22Rv1 (cell line): ENCODE data around the gene PRDM16.

Experiments
- H3K27ac ChIP-seq: fragments of 450-650 bp; 2 replicates; pipeline ENCODE4 v1.5.1; 2017
- ZFX ChIP-seq: fragments of 450-650 bp; IDR thresholded peaks from 2 replicates; pipeline ENCODE4 v1.6.1; 2017; ENCODE audit warnings: antibody characterized with exemption, borderline replicate concordance
- TF ChIP-seq, protein P1 (sequence below): fragments of 450-650 bp; IDR thresholded peaks from 2 replicates; pipeline ENCODE4 v1.5.1; 2017; ENCODE audit warnings: mild to moderate bottlenecking

PRDM16 gene

DNA sequence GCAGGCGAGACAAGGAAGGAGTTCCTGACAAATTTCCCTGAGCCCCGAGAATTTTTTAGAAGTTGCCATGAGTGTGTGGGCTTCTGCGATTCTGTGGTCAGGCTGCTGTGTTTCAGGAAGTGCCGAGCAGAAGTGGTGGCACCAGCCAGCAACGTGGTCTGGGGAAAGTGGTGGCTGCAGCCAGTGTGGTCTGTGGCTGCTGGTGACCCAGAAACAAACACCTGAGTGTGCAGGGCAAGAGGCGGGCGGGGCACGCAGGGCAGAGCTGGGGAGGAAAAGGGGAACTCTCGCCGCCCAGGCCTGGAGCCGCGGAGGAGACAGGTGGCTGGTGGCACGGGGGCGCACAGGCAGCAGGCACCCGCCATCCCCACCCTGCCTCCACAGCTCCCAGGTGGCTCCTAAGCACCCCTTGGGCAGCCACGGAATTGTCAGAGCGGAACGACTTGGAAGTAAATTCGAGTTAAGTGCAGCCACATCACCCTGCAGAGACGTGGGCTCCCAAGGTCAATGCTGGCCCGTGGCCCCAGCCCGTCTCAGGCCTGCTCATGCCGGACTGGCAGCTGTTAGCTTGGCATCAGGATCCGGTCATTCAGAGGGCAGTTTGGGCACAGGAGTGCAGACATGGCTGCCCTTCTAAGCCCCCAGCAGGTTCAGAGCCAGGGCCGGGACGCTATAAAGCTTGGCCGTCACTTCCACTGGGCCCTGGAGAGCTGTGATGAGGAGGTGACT, 25.1 kb downstream of the PRDM16 start:
- TF ChIP-seq, protein P1, sequence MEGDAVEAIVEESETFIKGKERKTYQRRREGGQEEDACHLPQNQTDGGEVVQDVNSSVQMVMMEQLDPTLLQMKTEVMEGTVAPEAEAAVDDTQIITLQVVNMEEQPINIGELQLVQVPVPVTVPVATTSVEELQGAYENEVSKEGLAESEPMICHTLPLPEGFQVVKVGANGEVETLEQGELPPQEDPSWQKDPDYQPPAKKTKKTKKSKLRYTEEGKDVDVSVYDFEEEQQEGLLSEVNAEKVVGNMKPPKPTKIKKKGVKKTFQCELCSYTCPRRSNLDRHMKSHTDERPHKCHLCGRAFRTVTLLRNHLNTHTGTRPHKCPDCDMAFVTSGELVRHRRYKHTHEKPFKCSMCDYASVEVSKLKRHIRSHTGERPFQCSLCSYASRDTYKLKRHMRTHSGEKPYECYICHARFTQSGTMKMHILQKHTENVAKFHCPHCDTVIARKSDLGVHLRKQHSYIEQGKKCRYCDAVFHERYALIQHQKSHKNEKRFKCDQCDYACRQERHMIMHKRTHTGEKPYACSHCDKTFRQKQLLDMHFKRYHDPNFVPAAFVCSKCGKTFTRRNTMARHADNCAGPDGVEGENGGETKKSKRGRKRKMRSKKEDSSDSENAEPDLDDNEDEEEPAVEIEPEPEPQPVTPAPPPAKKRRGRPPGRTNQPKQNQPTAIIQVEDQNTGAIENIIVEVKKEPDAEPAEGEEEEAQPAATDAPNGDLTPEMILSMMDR, result no peak
- TF ChIP-seq ZFX, result no peak

DNA sequence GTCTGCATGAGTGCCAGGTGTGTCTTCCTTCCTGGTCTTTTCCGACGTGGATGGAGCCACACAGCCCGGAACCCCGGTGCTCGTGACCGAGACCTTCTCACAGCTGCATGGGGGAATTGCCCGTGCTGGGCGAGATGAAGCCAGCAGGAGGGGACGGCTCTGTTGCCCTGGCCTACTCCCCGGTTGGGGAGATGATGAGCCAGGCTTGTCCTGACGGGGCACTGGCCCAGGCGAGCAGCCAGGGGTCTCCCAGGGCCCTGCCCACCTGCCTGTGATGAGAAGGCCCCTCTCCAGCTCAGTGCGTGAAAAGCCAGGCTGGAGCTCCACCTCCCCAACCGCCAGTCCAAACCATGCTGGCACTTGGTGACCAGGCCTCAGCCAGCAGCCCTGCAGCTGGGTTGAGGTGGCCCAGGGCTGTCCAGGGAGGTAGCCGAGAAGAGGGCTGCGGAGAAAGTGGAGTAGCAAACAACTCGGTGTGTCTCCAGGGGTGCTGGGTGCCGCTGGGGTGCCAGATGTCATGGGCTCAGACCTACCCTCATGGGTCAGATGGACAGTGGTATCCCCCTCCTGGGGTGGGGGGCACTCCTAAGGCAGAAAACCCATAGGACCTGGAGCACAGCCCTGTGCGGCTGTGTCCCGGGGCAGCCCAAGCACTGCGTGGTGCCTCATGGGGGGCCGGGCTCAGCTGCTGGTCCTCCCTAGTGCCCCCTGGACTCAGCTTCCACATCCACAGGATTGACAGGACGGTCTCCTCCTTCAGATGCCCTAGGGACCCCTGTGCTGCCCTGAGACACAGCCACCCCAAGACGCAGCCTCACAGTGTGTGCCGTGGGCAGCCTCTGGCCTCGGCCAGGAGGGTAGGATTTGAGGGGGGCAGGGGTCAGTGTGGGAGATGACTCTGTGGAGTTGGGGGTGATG, 26.1 kb downstream of the PRDM16 start:
- no peak for TF ChIP-seq ZFX
- TF ChIP-seq, protein P1, result no peak
- H3K27ac ChIP-seq, result no peak overlapping the region

More for the DNA sequence above, 25.1 kb downstream of the PRDM16 start:
- H3K27ac ChIP-seq, result no peak overlapping the region

DNA sequence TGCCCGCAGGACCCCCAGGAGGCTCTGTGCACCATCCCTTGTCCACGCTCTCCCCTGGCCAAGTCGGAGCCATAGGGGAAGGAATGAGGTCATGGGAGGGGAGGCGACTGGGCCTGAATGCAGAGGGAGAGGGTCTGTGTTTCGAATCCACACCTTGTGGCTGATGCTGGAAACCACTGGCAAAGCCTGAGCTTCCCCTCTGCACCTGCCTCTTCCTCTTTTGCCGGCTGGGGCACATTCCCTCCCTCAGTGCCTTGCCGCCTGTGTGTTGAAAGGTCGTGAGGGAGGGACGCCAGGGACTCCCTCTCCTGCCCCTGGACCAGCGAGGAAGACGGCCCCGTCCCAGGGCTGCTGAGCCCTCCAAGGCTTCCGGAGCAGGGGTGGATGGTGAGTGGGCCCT, 27.3 kb downstream of the PRDM16 start:
- H3K27ac ChIP-seq, result no peak overlapping the region

DNA sequence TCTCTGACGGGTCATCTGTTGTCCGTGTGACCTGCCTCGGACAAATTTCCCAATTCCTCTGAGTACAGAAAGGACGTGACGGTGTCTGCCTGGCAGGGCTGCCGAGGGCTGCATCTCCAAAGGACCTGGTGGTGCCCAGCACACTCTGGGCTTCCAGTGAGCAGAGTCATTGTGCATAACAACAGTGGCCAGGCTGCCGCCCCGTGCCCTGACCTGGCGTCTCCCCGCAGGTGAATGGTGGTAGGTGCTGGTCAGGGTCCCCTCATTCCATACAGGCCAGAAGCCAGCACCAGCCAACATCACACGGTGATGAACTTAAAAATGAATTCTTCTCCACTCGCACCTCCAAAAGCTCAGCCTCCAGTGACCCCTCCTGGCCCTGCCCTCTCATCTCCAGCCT, 28.2 kb downstream of the PRDM16 start:
- no peak overlapping the region for H3K27ac ChIP-seq
- TF ChIP-seq, protein P1, result no peak
- no peak for TF ChIP-seq ZFX

More for the DNA sequence above, 27.3 kb downstream of the PRDM16 start:
- TF ChIP-seq, protein P1, result no peak
- TF ChIP-seq ZFX, result no peak

DNA sequence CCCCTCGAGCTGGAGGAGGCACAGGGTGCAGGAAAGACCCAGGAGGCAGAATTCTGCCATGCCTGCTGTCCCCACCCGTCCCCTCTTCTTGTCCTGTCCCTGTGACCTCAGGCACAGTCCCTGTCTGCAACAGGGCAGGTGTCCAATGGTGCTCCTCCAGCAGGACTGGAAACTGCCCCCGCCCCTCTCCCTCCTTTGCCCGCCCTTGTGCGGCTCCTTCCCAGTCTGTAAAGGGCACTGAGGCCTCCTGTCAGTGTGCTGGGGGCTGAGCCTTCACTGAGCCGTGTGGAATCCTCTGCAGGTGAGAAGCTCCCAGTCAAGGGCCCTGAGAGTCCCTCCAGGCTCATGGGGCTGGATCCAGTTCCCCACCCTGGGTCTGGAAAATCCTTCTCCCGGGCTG, 28.9 kb downstream of the PRDM16 start:
- no peak for TF ChIP-seq ZFX
- TF ChIP-seq, protein P1, result no peak
- H3K27ac ChIP-seq, result no peak overlapping the region

DNA sequence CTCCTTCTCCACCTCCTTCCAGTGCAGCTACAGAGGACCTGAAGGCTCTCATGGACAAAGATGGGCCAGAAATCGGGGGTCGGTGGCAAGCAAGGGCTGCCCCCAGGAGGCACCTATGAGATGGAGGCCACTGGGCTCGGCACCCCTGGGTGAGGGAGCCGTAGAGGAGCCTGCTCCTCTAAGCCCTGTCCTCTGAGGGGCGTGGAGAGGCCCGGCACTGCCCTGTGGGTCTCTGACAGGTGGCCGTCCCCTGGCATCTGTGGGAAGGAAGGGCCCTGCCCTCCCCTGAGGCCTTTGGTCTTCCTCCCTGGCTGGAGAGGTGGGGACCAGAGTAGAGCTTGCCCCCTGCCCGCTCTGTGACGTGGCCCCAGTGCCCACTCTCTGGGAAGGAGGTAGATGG, 30.9 kb downstream of the PRDM16 start:
- no peak overlapping the region for H3K27ac ChIP-seq
- TF ChIP-seq, protein P1, result no peak
- TF ChIP-seq ZFX, result no peak
